Activated B cell treated with CpG ODN at 0.5 μM for 24 hours (primary cell): Measurements from ENCODE around the gene CISH. TPM values are rescaled to one million over a fixed set of nuclear protein-coding genes. Genes with fewer than 3 reads are reported as not detected.

Experiments used
- ATAC-seq: fragments of 200-7000 bp; cut with Tn5 transposase; one replicate; pipeline ENCODE4 v1.10.0; 2021; ENCODE audit warnings: low read depth, mild to moderate bottlenecking, moderate library complexity
- CTCF ChIA-PET: fragments of 350-600 bp; sonication (Branson Sonifier 250); formaldehyde crosslinking; loops from one replicate; lab custom pipeline; 2021; ENCODE audit warnings: antibody characterized with exemption; lab: Charles Lee
- POLR2A ChIA-PET: fragments of 350-600 bp; sonication (Branson Sonifier 250); formaldehyde crosslinking; loops from one replicate; lab custom pipeline; 2021; ENCODE audit warnings: antibody characterized with exemption; lab: Charles Lee
- DNase-seq: peaks from one replicate; pipeline ENCODE4 v3.0.0; 2022
- H3K27ac Mint-ChIP-seq: one replicate; pipeline ENCODE4 v1.8.0; 2020; ENCODE audit warnings: mixed read lengths
- H3K27me3 Mint-ChIP-seq: one replicate; pipeline ENCODE4 v1.8.0; 2021; ENCODE audit warnings: mixed read lengths
- H3K36me3 Mint-ChIP-seq: one replicate; pipeline ENCODE4 v1.8.0; 2021; ENCODE audit warnings: low read depth, mixed read lengths
- H3K4me1 Mint-ChIP-seq: one replicate; pipeline ENCODE4 v1.8.0; 2021; ENCODE audit warnings: mixed read lengths
- H3K4me3 Mint-ChIP-seq: one replicate; pipeline ENCODE4 v1.8.0; 2020; ENCODE audit warnings: mild to moderate bottlenecking, mixed read lengths
- H3K9me3 Mint-ChIP-seq: one replicate; pipeline ENCODE4 v1.8.0; 2020; ENCODE audit warnings: mixed read lengths
- intact Hi-C: fragments of 100-400 bp; cut with micrococcal nuclease; formaldehyde crosslinking; loops from one replicate; pipeline ENCODE4 v1.15.1; 2024
- total RNA-seq: library from RNA; stranded (reverse); gene quantifications from 2 replicates; pipeline ENCODE4 v1.2.3, GENCODE V29; 2022
- TF ChIP-seq, protein P1 (sequence below): fragments of 200-600 bp; IDR thresholded peaks from one replicate; pipeline ENCODE4 v1.8.0; 2022; ENCODE audit warnings: antibody characterized with exemption, mild to moderate bottlenecking

CISH gene
- total RNA-seq, 1 donor from 2014 or later = 3.2 TPM

DNA sequence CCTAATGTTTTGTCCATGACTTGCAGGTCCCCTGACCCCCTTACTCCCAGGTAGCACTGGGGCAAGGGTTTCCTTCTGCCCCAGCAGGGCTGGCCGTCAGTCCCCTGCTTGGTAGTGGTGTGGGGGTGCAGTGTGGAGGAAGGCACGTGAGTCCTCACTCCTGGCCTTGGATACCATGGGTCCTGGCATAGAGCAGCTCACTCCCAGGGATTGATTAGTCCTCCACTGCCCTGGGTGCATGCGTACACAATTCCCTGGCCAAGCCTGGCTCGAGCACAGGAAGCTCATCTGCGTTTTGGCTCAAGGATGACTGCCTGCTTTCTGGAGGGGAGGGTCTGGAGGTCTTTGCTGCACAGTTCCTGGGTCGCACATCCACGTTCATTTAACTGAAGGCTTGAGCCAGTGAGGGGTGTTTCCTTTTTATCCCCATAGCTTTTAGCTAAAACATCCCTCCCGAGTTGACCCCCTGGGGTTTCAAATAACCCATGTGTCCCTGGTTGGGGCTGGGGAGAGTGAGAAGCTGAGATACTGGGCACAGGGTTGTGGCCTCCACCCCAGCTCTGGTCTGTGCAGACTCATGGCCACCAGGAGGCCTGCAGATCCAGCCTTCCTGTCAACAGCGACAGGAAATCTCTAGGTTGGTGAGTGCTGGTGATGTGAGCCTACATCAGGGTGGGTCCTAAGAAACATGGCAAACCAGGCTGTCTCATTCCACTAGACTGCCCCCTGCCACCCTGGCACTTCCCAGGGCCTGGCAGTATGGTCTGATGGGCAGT, 30.7 kb downstream of the CISH start:
- Mint-ChIP-seq H3K27ac (no peak overlapping the region), H3K4me1 (no peaks in the 10 kb centered on the region), H3K36me3 (peaks cover 42% of the 10 kb centered on the region), H3K9me3 (no peaks in the 10 kb centered on the region), H3K4me3 (no peak overlapping the region), H3K27me3 (no peaks in the 10 kb centered on the region)
- intact Hi-C loops = no loop called here
- TF ChIP-seq, protein P1, sequence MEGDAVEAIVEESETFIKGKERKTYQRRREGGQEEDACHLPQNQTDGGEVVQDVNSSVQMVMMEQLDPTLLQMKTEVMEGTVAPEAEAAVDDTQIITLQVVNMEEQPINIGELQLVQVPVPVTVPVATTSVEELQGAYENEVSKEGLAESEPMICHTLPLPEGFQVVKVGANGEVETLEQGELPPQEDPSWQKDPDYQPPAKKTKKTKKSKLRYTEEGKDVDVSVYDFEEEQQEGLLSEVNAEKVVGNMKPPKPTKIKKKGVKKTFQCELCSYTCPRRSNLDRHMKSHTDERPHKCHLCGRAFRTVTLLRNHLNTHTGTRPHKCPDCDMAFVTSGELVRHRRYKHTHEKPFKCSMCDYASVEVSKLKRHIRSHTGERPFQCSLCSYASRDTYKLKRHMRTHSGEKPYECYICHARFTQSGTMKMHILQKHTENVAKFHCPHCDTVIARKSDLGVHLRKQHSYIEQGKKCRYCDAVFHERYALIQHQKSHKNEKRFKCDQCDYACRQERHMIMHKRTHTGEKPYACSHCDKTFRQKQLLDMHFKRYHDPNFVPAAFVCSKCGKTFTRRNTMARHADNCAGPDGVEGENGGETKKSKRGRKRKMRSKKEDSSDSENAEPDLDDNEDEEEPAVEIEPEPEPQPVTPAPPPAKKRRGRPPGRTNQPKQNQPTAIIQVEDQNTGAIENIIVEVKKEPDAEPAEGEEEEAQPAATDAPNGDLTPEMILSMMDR = no peak
- CTCF ChIA-PET = no interaction called here
- DNase-seq (no peak), ATAC-seq (no peak)
- POLR2A ChIA-PET = no interaction called here

GRCh38 chr3:50577348-50577747, 34.2 kb downstream of the CISH start:
- H3K4me3 Mint-ChIP-seq = no peak overlapping the region
- H3K9me3 Mint-ChIP-seq = no peaks in the 10 kb centered on the region
- ChIA-PET POLR2A (interaction anchor here (1.8 kb wide), 1 partner anchor 34 kb away, joined by 4 read pairs; the partner anchor contains the start of gene CISH), CTCF (no interaction called here)
- peaks cover 39% of the 10 kb centered on the region for H3K36me3 Mint-ChIP-seq
- no peaks in the 10 kb centered on the region for H3K4me1 Mint-ChIP-seq
- H3K27ac Mint-ChIP-seq = no peak overlapping the region
- TF ChIP-seq, protein P1 = no peak
- DNase-seq (no peak), ATAC-seq (no peak)
- H3K27me3 Mint-ChIP-seq = no peaks in the 10 kb centered on the region
- intact Hi-C loops = no loop called here

- Mint-ChIP-seq H3K27ac (no peak overlapping the region), H3K4me1 (peaks cover 7% of the 10 kb centered on the region), H3K36me3 (peaks cover 30% of the 10 kb centered on the region), H3K9me3 (no peaks in the 10 kb centered on the region), H3K27me3 (no peaks in the 10 kb centered on the region), H3K4me3 (no peak overlapping the region)
- no peak for DNase-seq
- TF ChIP-seq, protein P1 = no peak
- no peak for ATAC-seq
- CTCF ChIA-PET = interaction anchor here (9.9 kb wide), 1 partner anchor 38 kb away, joined by 245 read pairs; the partner anchor contains the start of genes CISH and MAPKAPK3
- intact Hi-C loops = no loop called here
- POLR2A ChIA-PET = no interaction called here
These were observed 36.2 kb downstream of the CISH start for GRCh38 chr3:50575372-50575771.

GRCh38 chr3:50574444-50574831, 37.1 kb downstream of the CISH start:
- POLR2A ChIA-PET = no interaction called here

More at GRCh38 chr3:50574444-50574831, 37.1 kb downstream of the CISH start:
- Mint-ChIP-seq H3K36me3 (peaks cover 27% of the 10 kb centered on the region), H3K27ac (no peak overlapping the region), H3K4me3 (no peak overlapping the region), H3K27me3 (no peaks in the 10 kb centered on the region), H3K4me1 (peaks cover 15% of the 10 kb centered on the region), H3K9me3 (no peaks in the 10 kb centered on the region)
- CTCF ChIA-PET = interaction anchor here (9.9 kb wide), 1 partner anchor 39 kb away, joined by 245 read pairs; the partner anchor contains the start of genes CISH and MAPKAPK3
- intact Hi-C loops = loop anchor here (5.0 kb wide), 1 partner anchor 798 kb away; no protein-coding TSS in a partner anchor
- DNase-seq (no peak), ATAC-seq (no peak)
- TF ChIP-seq, protein P1 = no peak
